ENCODE results near the gene SH3PXD2A.

- TF ChIP-seq, protein P1, sequence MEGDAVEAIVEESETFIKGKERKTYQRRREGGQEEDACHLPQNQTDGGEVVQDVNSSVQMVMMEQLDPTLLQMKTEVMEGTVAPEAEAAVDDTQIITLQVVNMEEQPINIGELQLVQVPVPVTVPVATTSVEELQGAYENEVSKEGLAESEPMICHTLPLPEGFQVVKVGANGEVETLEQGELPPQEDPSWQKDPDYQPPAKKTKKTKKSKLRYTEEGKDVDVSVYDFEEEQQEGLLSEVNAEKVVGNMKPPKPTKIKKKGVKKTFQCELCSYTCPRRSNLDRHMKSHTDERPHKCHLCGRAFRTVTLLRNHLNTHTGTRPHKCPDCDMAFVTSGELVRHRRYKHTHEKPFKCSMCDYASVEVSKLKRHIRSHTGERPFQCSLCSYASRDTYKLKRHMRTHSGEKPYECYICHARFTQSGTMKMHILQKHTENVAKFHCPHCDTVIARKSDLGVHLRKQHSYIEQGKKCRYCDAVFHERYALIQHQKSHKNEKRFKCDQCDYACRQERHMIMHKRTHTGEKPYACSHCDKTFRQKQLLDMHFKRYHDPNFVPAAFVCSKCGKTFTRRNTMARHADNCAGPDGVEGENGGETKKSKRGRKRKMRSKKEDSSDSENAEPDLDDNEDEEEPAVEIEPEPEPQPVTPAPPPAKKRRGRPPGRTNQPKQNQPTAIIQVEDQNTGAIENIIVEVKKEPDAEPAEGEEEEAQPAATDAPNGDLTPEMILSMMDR (IDR thresholded peaks at IDR 0.05; ENCODE audit: insufficient read depth, low read depth, low read length): no peak
- TF ChIP-seq EZH2 (IDR thresholded peaks at IDR 0.05; ENCODE audit: insufficient read depth, low read length): no peak
Observed at GRCh38 chr10:103679096-103679790, 176.1 kb downstream of the SH3PXD2A start.
